Measurements from ENCODE around the gene TPCN2.

- no peak for TF ChIP-seq CTCF (IDR thresholded peaks at IDR 0.05)
- no peak for TF ChIP-seq POLR2A (IDR thresholded peaks at IDR 0.05)
These were observed 120.7 kb downstream of the TPCN2 start for GRCh38 chr11:69169479-69169878.
